Measurements from ENCODE around the gene UGT1A9.

GRCh38 chr2:233658610-233659009 lies 13.1 kb upstream of the UGT1A9 start:
- no peak for TF ChIP-seq CTCF (IDR thresholded peaks at IDR 0.05)
- TF ChIP-seq POLR2AphosphoS5 (IDR thresholded peaks at IDR 0.05): no peak
- TF ChIP-seq POLR2A (IDR thresholded peaks at IDR 0.05): no peak

All from stomach (tissue), 4 donors.